ENCODE measurements around the gene ERFL.

Gene ERFL

GRCh38 chr19:41887711-41888382, 40.4 kb downstream of the ERFL start:
- ATAC-seq: no peak
- no peak for TF ChIP-seq ZNF8 (CRISPR knock-in tag; IDR thresholded peaks at IDR 0.05)
- no peak for TF ChIP-seq PATZ1 (CRISPR knock-in tag; IDR thresholded peaks at IDR 0.05; ENCODE audit: borderline replicate concordance)
- no peak for TF ChIP-seq OSR1 (CRISPR knock-in tag; IDR thresholded peaks at IDR 0.05)
- no peak for TF ChIP-seq ZFP3 (CRISPR knock-in tag; IDR thresholded peaks at IDR 0.05)
- TF ChIP-seq ZC3H10 (CRISPR knock-in tag; IDR thresholded peaks at IDR 0.05): no peak
- TF ChIP-seq BACH2 (CRISPR knock-in tag; IDR thresholded peaks at IDR 0.05; ENCODE audit: borderline replicate concordance): no peak
- TF ChIP-seq ARNTL (CRISPR knock-in tag; IDR thresholded peaks at IDR 0.05; ENCODE audit: borderline replicate concordance, low read depth): no peak

GRCh38 chr19:41886761-41887710, 41.2 kb downstream of the ERFL start:
- TF ChIP-seq OSR1 (CRISPR knock-in tag; IDR thresholded peaks at IDR 0.05) (no peak), PPARA (CRISPR knock-in tag; IDR thresholded peaks at IDR 0.05; ENCODE audit: borderline replicate concordance) (no peak), BACH2 (CRISPR knock-in tag; IDR thresholded peaks at IDR 0.05; ENCODE audit: borderline replicate concordance) (no peak), ZNF565 (CRISPR knock-in tag; conservative IDR thresholded peaks at IDR 0.05; ENCODE audit: low read depth) (no peak), ZFP30 (CRISPR knock-in tag; IDR thresholded peaks at IDR 0.05) (no peak), PATZ1 (CRISPR knock-in tag; IDR thresholded peaks at IDR 0.05; ENCODE audit: borderline replicate concordance) (no peak), SNAI2 (CRISPR knock-in tag; IDR thresholded peaks at IDR 0.05) (no peak), ISL1 (CRISPR knock-in tag; IDR thresholded peaks at IDR 0.05) (no peak), RARB (CRISPR knock-in tag; IDR thresholded peaks at IDR 0.05) (no peak), POU6F1 (CRISPR knock-in tag; IDR thresholded peaks at IDR 0.05; ENCODE audit: borderline replicate concordance, low read depth) (no peak), TOX (CRISPR knock-in tag; IDR thresholded peaks at IDR 0.05; ENCODE audit: borderline replicate concordance) (no peak), GLIS3 (CRISPR knock-in tag; IDR thresholded peaks at IDR 0.05) (no peak), ZFP3 (CRISPR knock-in tag; IDR thresholded peaks at IDR 0.05) (no peak), CSRNP3 (CRISPR knock-in tag; IDR thresholded peaks at IDR 0.05) (no peak), ARNTL (CRISPR knock-in tag; IDR thresholded peaks at IDR 0.05; ENCODE audit: borderline replicate concordance, low read depth) (no peak), TCF4 (CRISPR knock-in tag; IDR thresholded peaks at IDR 0.05; ENCODE audit: borderline replicate concordance) (no peak), ZC3H10 (CRISPR knock-in tag; IDR thresholded peaks at IDR 0.05) (no peak), CSDC2 (CRISPR knock-in tag; IDR thresholded peaks at IDR 0.05) (no peak), ESRRG (CRISPR knock-in tag; IDR thresholded peaks at IDR 0.05) (no peak)
- TF ChIP-seq, protein P1, sequence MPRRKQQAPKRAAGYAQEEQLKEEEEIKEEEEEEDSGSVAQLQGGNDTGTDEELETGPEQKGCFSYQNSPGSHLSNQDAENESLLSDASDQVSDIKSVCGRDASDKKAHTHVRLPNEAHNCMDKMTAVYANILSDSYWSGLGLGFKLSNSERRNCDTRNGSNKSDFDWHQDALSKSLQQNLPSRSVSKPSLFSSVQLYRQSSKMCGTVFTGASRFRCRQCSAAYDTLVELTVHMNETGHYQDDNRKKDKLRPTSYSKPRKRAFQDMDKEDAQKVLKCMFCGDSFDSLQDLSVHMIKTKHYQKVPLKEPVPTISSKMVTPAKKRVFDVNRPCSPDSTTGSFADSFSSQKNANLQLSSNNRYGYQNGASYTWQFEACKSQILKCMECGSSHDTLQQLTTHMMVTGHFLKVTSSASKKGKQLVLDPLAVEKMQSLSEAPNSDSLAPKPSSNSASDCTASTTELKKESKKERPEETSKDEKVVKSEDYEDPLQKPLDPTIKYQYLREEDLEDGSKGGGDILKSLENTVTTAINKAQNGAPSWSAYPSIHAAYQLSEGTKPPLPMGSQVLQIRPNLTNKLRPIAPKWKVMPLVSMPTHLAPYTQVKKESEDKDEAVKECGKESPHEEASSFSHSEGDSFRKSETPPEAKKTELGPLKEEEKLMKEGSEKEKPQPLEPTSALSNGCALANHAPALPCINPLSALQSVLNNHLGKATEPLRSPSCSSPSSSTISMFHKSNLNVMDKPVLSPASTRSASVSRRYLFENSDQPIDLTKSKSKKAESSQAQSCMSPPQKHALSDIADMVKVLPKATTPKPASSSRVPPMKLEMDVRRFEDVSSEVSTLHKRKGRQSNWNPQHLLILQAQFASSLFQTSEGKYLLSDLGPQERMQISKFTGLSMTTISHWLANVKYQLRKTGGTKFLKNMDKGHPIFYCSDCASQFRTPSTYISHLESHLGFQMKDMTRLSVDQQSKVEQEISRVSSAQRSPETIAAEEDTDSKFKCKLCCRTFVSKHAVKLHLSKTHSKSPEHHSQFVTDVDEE (CRISPR knock-in tag; IDR thresholded peaks at IDR 0.05): no peak
- ATAC-seq: no peak

Data from SK-N-SH treated with all-trans-retinoic acid at 6 μM for 48 hours (cell line).